IMR-90 (cell line): ENCODE data around the gene HPSE. TPM values are rescaled to one million over a fixed set of nuclear protein-coding genes. Genes with fewer than 3 reads are reported as not detected.

Source experiments
- ATAC-seq: fragments of 200-7000 bp; cut with Tn5 transposase; 2 replicates; pipeline ENCODE4 v1.9.1; 2020; ENCODE audit warnings: low read depth, mild to moderate bottlenecking, moderate library complexity
- BruUV-seq: library from RNA; stranded (reverse); fragments of 400-500 nt; replicated peaks from 2 replicates; lab custom pipeline; 2021; lab: Mats Ljungman, UMichigan
- CTCF ChIA-PET: fragments of 300-600 bp; formaldehyde crosslinking; extraction: SDS; loops from one replicate; lab custom pipeline; 2021; ENCODE audit warnings: antibody characterized with exemption; lab: Yijun Ruan, JAX
- POLR2A ChIA-PET: fragments of 300-600 bp; sonication (Branson Sonifier 250); formaldehyde crosslinking; loops from one replicate; lab custom pipeline; 2022; ENCODE audit warnings: antibody characterized with exemption; ENCODE audit not compliant: unreplicated experiment; lab: Charles Lee
- DNase-seq: peaks from one replicate; pipeline ENCODE4 v3.0.0; 2013
- H2AFZ ChIP-seq: replicated peaks from 2 replicates; pipeline ENCODE3; 2013; ENCODE audit warnings: low read length, mild to moderate bottlenecking; ENCODE audit not compliant: poor library complexity
- H2AK5ac ChIP-seq: 2 replicates; pipeline ENCODE4 v1.6.1; 2013; ENCODE audit warnings: low read depth, low read length, inconsistent platforms
- H2AK9ac ChIP-seq: replicated peaks from 2 replicates; pipeline ENCODE3; 2013; ENCODE audit warnings: mild to moderate bottlenecking, low read depth, low read length, moderate library complexity; ENCODE audit not compliant: poor library complexity
- H2BK120ac ChIP-seq: 2 replicates; pipeline ENCODE4 v1.6.1; 2013; ENCODE audit warnings: low read depth, low read length, inconsistent platforms
- H2BK15ac ChIP-seq: 3 replicates; pipeline ENCODE4 v1.6.1; 2013; ENCODE audit warnings: low read depth, low read length, inconsistent platforms
- H2BK20ac ChIP-seq: 2 replicates; pipeline ENCODE4 v1.6.1; 2013; ENCODE audit warnings: low read depth, mild to moderate bottlenecking, inconsistent platforms, low read length, moderate library complexity
- H2BK5ac ChIP-seq: 2 replicates; pipeline ENCODE4 v1.6.1; 2013; ENCODE audit warnings: mild to moderate bottlenecking, low read depth, low read length, inconsistent platforms; ENCODE audit not compliant: poor library complexity, severe bottlenecking
- H3K14ac ChIP-seq: replicated peaks from 2 replicates; pipeline ENCODE4 v1.6.1; 2013; ENCODE audit warnings: low read depth, low read length, inconsistent platforms
- H3K18ac ChIP-seq: 2 replicates; pipeline ENCODE4 v1.6.1; 2013; ENCODE audit warnings: low read depth, low read length, control low read depth
- H3K23ac ChIP-seq: 2 replicates; pipeline ENCODE4 v1.6.1; 2013; ENCODE audit warnings: low read depth, low read length, inconsistent platforms
- H3K27ac ChIP-seq: 2 replicates; pipeline ENCODE4 v1.5.1; 2013; ENCODE audit warnings: mild to moderate bottlenecking, control low read depth, low read length; ENCODE audit not compliant: insufficient read depth
- H3K27me3 ChIP-seq: 2 replicates; pipeline ENCODE4 v1.6.1; 2013; ENCODE audit warnings: low read length; ENCODE audit not compliant: control insufficient read depth, insufficient read depth
- H3K36me3 ChIP-seq: 2 replicates; pipeline ENCODE4 v1.6.1; 2013; ENCODE audit warnings: low read length, mixed read lengths; ENCODE audit not compliant: control insufficient read depth, insufficient read depth
- H3K4ac ChIP-seq: 2 replicates; pipeline ENCODE4 v1.6.1; 2013; ENCODE audit warnings: low read depth, low read length, inconsistent platforms
- H3K4me1 ChIP-seq: 2 replicates; pipeline ENCODE4 v1.6.1; 2013; ENCODE audit warnings: low read length, mixed read lengths; ENCODE audit not compliant: control insufficient read depth, insufficient read depth
- H3K4me2 ChIP-seq: 2 replicates; pipeline ENCODE4 v1.6.1; 2013; ENCODE audit warnings: low read depth, mild to moderate bottlenecking, control low read depth, low read length, moderate library complexity
- H3K4me3 ChIP-seq: 2 replicates; pipeline ENCODE4 v1.5.1; 2013; ENCODE audit warnings: low read depth, mild to moderate bottlenecking, control low read depth, low read length, moderate library complexity; ENCODE audit not compliant: insufficient read depth
- H3K56ac ChIP-seq: 2 replicates; pipeline ENCODE4 v1.6.1; 2013; ENCODE audit warnings: low read length, inconsistent platforms; ENCODE audit not compliant: insufficient read depth; ENCODE audit errors: extremely low read depth
- H3K79me1 ChIP-seq, 2 experiments: 2 replicates each; pipeline ENCODE4 v1.6.1; 2013; ENCODE audit warnings: low read length in 2 of 2, inconsistent platforms in 1 of 2, low read depth in 1 of 2
- H3K9ac ChIP-seq: 2 replicates; pipeline ENCODE4 v1.6.1; 2013; ENCODE audit warnings: low read depth, low read length, control low read depth
- H3K9me1 ChIP-seq: 2 replicates; pipeline ENCODE4 v1.6.1; 2013; ENCODE audit warnings: low read length, inconsistent platforms; ENCODE audit not compliant: insufficient read depth
- H3K9me3 ChIP-seq: 2 replicates; pipeline ENCODE4 v1.6.1; 2013; ENCODE audit warnings: low read length; ENCODE audit not compliant: control insufficient read depth, insufficient read depth
- H4K20me1 ChIP-seq: 2 replicates; pipeline ENCODE4 v1.6.1; 2013; ENCODE audit warnings: low read length, inconsistent platforms; ENCODE audit not compliant: insufficient read depth
- H4K5ac ChIP-seq: 2 replicates; pipeline ENCODE4 v1.6.1; 2013; ENCODE audit warnings: mild to moderate bottlenecking, low read depth, low read length, control low read depth
- H4K8ac ChIP-seq, 2 experiments: 2 replicates each; pipeline ENCODE4 v1.6.1; 2013; ENCODE audit warnings: low read depth in 2 of 2, low read length in 2 of 2, control low read depth in 1 of 2, inconsistent platforms in 1 of 2
- H4K91ac ChIP-seq: 2 replicates; pipeline ENCODE4 v1.6.1; 2013; ENCODE audit warnings: low read depth, low read length, inconsistent platforms; ENCODE audit not compliant: insufficient read depth
- BHLHE40 ChIP-seq: fragments of 150-350 bp; IDR thresholded peaks from 2 replicates; pipeline ENCODE4 v1.6.1; 2016; ENCODE audit warnings: mild to moderate bottlenecking, low read depth, low read length
- CEBPB ChIP-seq: IDR thresholded peaks from 2 replicates; pipeline ENCODE4 v1.6.1; 2012; ENCODE audit warnings: low read depth, low read length, improper control_type of control experiment
- CHD1 ChIP-seq: IDR thresholded peaks from 2 replicates; pipeline ENCODE4 v1.6.1; 2012; ENCODE audit warnings: low read depth, low read length, improper control_type of control experiment
- CTCF ChIP-seq: conservative IDR thresholded peaks from 2 replicates; pipeline ENCODE4 v1.5.1; 2012; ENCODE audit warnings: mild to moderate bottlenecking, low read depth, low read length, improper control_type of control experiment
- FOS ChIP-seq: fragments of 150-350 bp; IDR thresholded peaks from 2 replicates; pipeline ENCODE4 v1.6.1; 2016; ENCODE audit warnings: low read depth, low read length
- MXI1 ChIP-seq: IDR thresholded peaks from 2 replicates; pipeline ENCODE4 v1.6.1; 2012; ENCODE audit warnings: low read depth, mild to moderate bottlenecking, low read length, moderate library complexity, borderline replicate concordance
- POLR2A ChIP-seq: IDR thresholded peaks from 2 replicates; pipeline ENCODE4 v1.6.1; 2012; ENCODE audit warnings: mild to moderate bottlenecking, low read depth, low read length
- RAD21 ChIP-seq: IDR thresholded peaks from 2 replicates; pipeline ENCODE4 v1.6.1; 2012; ENCODE audit warnings: low read length, improper control_type of control experiment
- RCOR1 ChIP-seq: IDR thresholded peaks from 2 replicates; pipeline ENCODE4 v1.6.1; 2012; ENCODE audit warnings: mild to moderate bottlenecking, low read length, improper control_type of control experiment; ENCODE audit not compliant: insufficient replicate concordance
- RFX5 ChIP-seq: IDR thresholded peaks from 2 replicates; pipeline ENCODE4 v1.8.0; 2012; ENCODE audit warnings: low read depth, mild to moderate bottlenecking, low read length, moderate library complexity
- SMC3 ChIP-seq: fragments of 150-350 bp; IDR thresholded peaks from 2 replicates; pipeline ENCODE4 v1.6.1; 2016; ENCODE audit warnings: low read depth, mild to moderate bottlenecking, antibody characterized with exemption, low read length, moderate library complexity
- USF2 ChIP-seq: fragments of 150-350 bp; IDR thresholded peaks from 2 replicates; pipeline ENCODE4 v1.6.1; 2017; ENCODE audit warnings: mild to moderate bottlenecking, antibody characterized with exemption, low read length, low read depth
- WGBS, 2 experiments: methylation state at CpG; one replicate each; pipeline versions ENCODE4 v1.1.5 to v1.1.7; 2013; ENCODE audit warnings: missing lambda C conversion rate in 2 of 2; ENCODE audit not compliant: insufficient read length in 1 of 2; ENCODE audit errors: extremely low coverage in 2 of 2; 5-methylcytosine and 5-hydroxymethylcytosine counted together
- dilution Hi-C: fragments of 300-500 bp; cut with HindIII; formaldehyde crosslinking; loops from one replicate; pipeline ENCODE4 v1.14.3; 2018; ENCODE audit warnings: low sequenced_read_pairs; ENCODE audit not compliant: unreplicated experiment
- in situ Hi-C: fragments of 300-500 bp; cut with MboI; formaldehyde crosslinking; loops from 3 replicates; pipeline ENCODE4 v1.14.3; 2019; ENCODE audit warnings: low sequenced_read_pairs, inconsistent platforms, mixed read lengths
- intact Hi-C: fragments of 100-400 bp; cut with micrococcal nuclease; formaldehyde crosslinking; loops from 2 replicates; pipeline ENCODE4 v1.10.0; 2022
- polyA plus RNA-seq, 3 experiments: library from polyadenylated mRNA; depleted of rRNA; stranded (reverse); fragments of >200 nt; gene quantifications; 2 replicates each; pipeline ENCODE4 v1.2.3, GENCODE V29; 2012; ENCODE audit warnings: low replicate concordance in 1 of 3
- total RNA-seq: library from RNA; depleted of rRNA; stranded (reverse); fragments of >200 nt; gene quantifications from 2 replicates; pipeline ENCODE4 v1.2.3, GENCODE V29; 2012
- TF ChIP-seq, protein P1 (sequence below): fragments of 150-350 bp; IDR thresholded peaks from 2 replicates; pipeline ENCODE4 v1.6.1; 2016; ENCODE audit warnings: low read depth, mild to moderate bottlenecking, low read length, moderate library complexity, borderline replicate concordance

Gene HPSE
- total and polyA plus RNA-seq, 2 of the 4 experiments (the other 2 are of a cell fraction) = under 0.01 to 0.09 TPM

- POLR2A ChIA-PET = interaction anchor here (0.5 kb wide), 1 partner anchor 145 kb away, joined by 3 read pairs; no protein-coding TSS in a partner anchor
- in situ Hi-C loops = no loop called here
- TF ChIP-seq CHD1 = no peak
- no peak for TF ChIP-seq RCOR1
- no peak for TF ChIP-seq CTCF
- TF ChIP-seq FOS = no peak
- no peak for TF ChIP-seq USF2
- TF ChIP-seq RAD21 = no peak
- no peak for TF ChIP-seq RFX5
- TF ChIP-seq SMC3 = no peak
- no peak for TF ChIP-seq BHLHE40
- TF ChIP-seq CEBPB = no peak
- TF ChIP-seq, protein P1, sequence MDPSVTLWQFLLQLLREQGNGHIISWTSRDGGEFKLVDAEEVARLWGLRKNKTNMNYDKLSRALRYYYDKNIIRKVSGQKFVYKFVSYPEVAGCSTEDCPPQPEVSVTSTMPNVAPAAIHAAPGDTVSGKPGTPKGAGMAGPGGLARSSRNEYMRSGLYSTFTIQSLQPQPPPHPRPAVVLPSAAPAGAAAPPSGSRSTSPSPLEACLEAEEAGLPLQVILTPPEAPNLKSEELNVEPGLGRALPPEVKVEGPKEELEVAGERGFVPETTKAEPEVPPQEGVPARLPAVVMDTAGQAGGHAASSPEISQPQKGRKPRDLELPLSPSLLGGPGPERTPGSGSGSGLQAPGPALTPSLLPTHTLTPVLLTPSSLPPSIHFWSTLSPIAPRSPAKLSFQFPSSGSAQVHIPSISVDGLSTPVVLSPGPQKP = no peak
- no peak for TF ChIP-seq POLR2A
- TF ChIP-seq MXI1 = no peak
- H3K56ac ChIP-seq = no peak overlapping the region
- H4K20me1 ChIP-seq = no peaks in the 10 kb centered on the region
- no peak overlapping the region for H3K14ac ChIP-seq
- 92% methylated on average over 6 of the region's 12 CpGs; no CpG with 5 or more reads in 1 of the 2 experiments for WGBS, 2 experiments
- no peaks in the 10 kb centered on the region for H3K36me3 ChIP-seq
- no peaks in the 10 kb centered on the region for H3K27me3 ChIP-seq
- no peaks in the 10 kb centered on the region for H3K79me1 ChIP-seq
- H2BK15ac ChIP-seq = no peak overlapping the region
- no peak overlapping the region for H3K23ac ChIP-seq
- no TSS peak for BruUV-seq
- dilution Hi-C loops = no loop called here
- no peak overlapping the region for H2BK5ac ChIP-seq
- intact Hi-C loops = no loop called here
- ATAC-seq (no peak), DNase-seq (no peak)
- no peak overlapping the region for H4K91ac ChIP-seq
- H3K4ac ChIP-seq = no peak overlapping the region
- no peak overlapping the region for H3K18ac ChIP-seq
- no peak overlapping the region for H2BK20ac ChIP-seq
- no peak overlapping the region for H3K9ac ChIP-seq
- H3K4me1 ChIP-seq = no peaks in the 10 kb centered on the region; the same call in 1 of the 2 replicates
- H3K4me3 ChIP-seq = no peak overlapping the region
- peak overlapping the region; percentile 73; the same call in 1 of the 2 replicates for H2AK5ac ChIP-seq
- no peak overlapping the region for H3K4me2 ChIP-seq
- H3K9me1 ChIP-seq = peaks cover 9% of the 10 kb centered on the region; the same call in 1 of the 2 replicates
- H3K27ac ChIP-seq = no peak overlapping the region
- no peak overlapping the region for H4K5ac ChIP-seq
- no peak overlapping the region for H2BK120ac ChIP-seq
- no peak overlapping the region for H2AFZ ChIP-seq
- no peak overlapping the region for H2AK9ac ChIP-seq
- H3K9me3 ChIP-seq = no peaks in the 10 kb centered on the region
- no peak overlapping the region for H4K8ac ChIP-seq
- CTCF ChIA-PET = no interaction called here
These were observed 87.0 kb downstream of the HPSE start for GRCh38 chr4:83247415-83248357.
